Duodenal mucosa (tissue), 2 donors: ENCODE measurements around the gene SCYGR3.

Experiments used
- H3K27ac ChIP-seq: one replicate; pipeline ENCODE4 v1.7.0; 2013; ENCODE audit warnings: low read depth, low read length
- H3K27me3 ChIP-seq, 2 donors: one replicate each; pipeline ENCODE4 v1.7.0; 2013; ENCODE audit warnings: low read length in 2 of 2, control low read depth in 1 of 2; ENCODE audit not compliant: insufficient read depth in 2 of 2, control insufficient read depth in 1 of 2
- H3K36me3 ChIP-seq, 2 donors: one replicate each; pipeline ENCODE4 v1.7.0; 2013; ENCODE audit warnings: low read length in 2 of 2, control low read depth in 1 of 2; ENCODE audit not compliant: insufficient read depth in 2 of 2, control insufficient read depth in 1 of 2
- H3K4me1 ChIP-seq, 2 donors: one replicate each; pipeline ENCODE4 v1.7.0; 2013; ENCODE audit warnings: low read length in 2 of 2, control low read depth in 1 of 2; ENCODE audit not compliant: insufficient read depth in 2 of 2, control insufficient read depth in 1 of 2
- H3K4me3 ChIP-seq, 2 donors: one replicate each; pipeline ENCODE4 v1.7.0; 2013; ENCODE audit warnings: low read length in 2 of 2, low read depth in 1 of 2
- H3K9ac ChIP-seq, 2 donors: one replicate each; pipeline ENCODE4 v1.7.0; 2013; ENCODE audit warnings: low read length in 2 of 2, low read depth in 1 of 2
- H3K9me3 ChIP-seq, 2 donors: one replicate each; pipeline ENCODE4 v1.7.0; 2013; ENCODE audit warnings: low read length in 2 of 2, control low read depth in 1 of 2; ENCODE audit not compliant: control insufficient read depth in 1 of 2

The SCYGR3 gene

DNA sequence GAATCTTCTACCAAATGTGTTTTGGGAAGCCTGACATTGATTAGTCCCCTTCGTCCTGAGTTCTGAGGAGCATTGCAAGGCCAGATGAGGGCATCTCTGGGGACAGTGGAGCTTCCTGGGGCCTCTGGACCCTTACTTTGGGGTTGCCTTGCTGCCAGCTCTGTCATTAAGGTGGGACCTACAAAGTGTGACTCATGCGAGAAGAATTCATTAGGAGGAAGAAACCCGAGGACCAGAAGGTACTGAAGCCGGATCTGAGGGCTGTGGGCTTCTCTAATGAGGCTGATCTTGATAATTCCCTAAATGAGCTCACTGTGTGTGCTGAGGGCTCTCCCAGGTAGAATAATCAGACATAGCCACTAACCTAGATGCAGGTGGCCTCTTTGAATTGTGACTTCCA, 16.6 kb downstream of the SCYGR3 start:
- H3K4me1 ChIP-seq = no peaks in the 10 kb centered on the region
- H3K36me3 ChIP-seq = no peaks in the 10 kb centered on the region
- peaks cover 0 to 6% of the 10 kb centered on the region in 2 donors for H3K27me3 ChIP-seq
- no peak overlapping the region for H3K27ac ChIP-seq
- no peak overlapping the region for H3K4me3 ChIP-seq
- H3K9me3 ChIP-seq = no peaks in the 10 kb centered on the region
- no peak overlapping the region for H3K9ac ChIP-seq

DNA sequence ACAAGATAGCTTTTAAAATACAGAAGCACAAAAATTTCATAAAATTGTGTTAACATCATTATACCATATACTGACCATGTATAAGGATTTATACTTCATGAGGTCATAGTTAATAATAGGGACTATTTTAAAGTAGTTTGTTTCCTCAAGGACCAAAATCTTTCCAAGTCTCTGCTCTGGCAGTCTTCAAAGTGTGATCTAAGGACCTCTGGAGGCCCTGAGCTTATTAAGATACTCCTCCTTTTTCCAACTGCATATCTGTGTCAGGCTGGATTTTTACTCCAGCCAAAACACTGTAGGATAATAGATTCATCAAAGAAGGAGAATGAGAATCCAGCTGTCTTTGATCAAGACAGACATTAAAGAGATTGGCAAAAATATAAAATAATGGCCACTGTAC, 17.6 kb downstream of the SCYGR3 start:
- no peaks in the 10 kb centered on the region for H3K9me3 ChIP-seq
- H3K27me3 ChIP-seq = peaks cover 0 to 6% of the 10 kb centered on the region in 2 donors
- H3K4me3 ChIP-seq = no peak overlapping the region
- no peaks in the 10 kb centered on the region for H3K4me1 ChIP-seq
- no peak overlapping the region for H3K27ac ChIP-seq
- no peak overlapping the region for H3K9ac ChIP-seq
- H3K36me3 ChIP-seq = no peaks in the 10 kb centered on the region

DNA sequence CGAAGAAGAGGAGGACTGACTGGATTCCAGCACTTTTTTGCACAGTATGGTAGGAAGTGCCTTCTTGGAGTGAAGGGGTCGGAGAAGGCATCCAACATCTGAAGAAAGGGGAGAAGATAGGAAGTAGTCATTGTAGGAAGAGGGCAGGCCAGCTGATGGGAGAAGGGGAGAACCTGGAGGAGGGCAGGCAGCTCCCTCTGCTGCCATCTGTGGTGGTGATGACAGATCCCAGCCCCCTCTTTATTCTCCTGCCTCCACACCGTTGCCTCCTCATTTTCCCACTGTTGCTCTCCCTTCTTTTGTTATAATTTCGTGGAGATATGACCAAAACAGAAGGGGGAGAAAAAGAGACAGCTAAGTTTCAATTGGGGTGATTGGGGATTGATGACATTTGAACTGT, 18.8 kb downstream of the SCYGR3 start:
- Histone ChIP-seq H3K4me1 (no peaks in the 10 kb centered on the region), H3K27me3 (peaks cover 0 to 6% of the 10 kb centered on the region in 2 donors), H3K9ac (no peak overlapping the region), H3K9me3 (no peaks in the 10 kb centered on the region), H3K36me3 (no peaks in the 10 kb centered on the region), H3K4me3 (no peak overlapping the region), H3K27ac (no peak overlapping the region)

DNA sequence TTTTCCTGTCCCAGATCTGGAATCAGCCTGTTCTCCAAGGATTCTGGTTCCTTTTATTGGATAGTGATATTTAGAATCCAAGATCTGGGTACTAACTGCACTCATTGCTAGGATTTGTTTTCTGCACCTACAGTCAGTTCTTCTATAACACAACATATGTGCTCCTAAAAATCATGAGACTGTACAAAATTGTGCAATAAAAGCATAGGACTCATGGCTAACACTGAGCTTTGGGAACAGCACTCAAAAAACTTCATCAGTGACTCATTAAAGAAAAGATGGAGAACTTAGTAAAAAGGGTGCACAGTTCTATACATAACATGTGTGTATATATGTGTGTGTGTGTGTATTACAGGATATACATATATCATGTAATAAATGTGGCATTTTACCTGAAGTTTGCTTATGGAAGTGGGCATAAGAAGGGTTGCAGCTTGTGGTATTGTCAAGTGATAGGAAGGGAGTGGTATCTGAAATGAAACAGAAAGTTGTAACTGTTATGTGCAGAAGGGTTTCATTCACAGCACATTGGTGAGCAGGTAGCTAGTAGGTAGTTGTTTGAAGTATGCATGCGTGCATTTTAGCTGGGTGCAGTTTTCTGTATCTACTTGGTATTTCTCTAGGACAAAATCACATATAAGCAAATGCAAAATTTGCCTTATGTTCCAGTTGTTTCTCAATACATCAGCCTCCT, 21.8 kb downstream of the SCYGR3 start:
- H3K9me3 ChIP-seq = no peaks in the 10 kb centered on the region
- H3K27ac ChIP-seq = no peak overlapping the region
- peaks cover 0 to 6% of the 10 kb centered on the region in 2 donors for H3K27me3 ChIP-seq
- H3K4me3 ChIP-seq = no peak overlapping the region
- H3K4me1 ChIP-seq = no peaks in the 10 kb centered on the region
- H3K36me3 ChIP-seq = no peaks in the 10 kb centered on the region
- no peak overlapping the region for H3K9ac ChIP-seq

DNA sequence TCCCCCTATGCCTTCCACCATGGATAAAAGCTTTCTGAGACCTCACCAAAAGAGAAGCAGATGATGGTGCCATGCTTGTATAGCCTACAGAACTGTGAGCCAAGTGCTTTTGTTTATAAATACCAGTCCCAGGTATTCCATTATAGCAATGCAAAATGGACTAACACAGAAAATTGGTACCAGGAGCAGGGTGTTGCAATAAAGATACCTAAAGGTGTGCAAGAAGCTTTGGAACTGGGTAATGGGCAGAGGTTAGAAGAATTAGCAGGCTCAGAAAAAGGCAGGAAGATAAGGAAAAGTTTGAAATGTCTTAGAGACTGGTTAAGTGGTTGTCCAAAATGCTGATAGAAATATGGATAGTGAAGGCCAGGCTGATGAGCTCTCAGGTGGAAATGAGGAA, 32.3 kb downstream of the SCYGR3 start:
- Histone ChIP-seq H3K27me3 (no peaks in the 10 kb centered on the region), H3K27ac (no peak overlapping the region), H3K4me1 (no peaks in the 10 kb centered on the region), H3K9me3 (peaks cover 5 to 12% of the 10 kb centered on the region in 2 donors), H3K4me3 (no peak overlapping the region), H3K36me3 (no peaks in the 10 kb centered on the region), H3K9ac (no peak overlapping the region)

DNA sequence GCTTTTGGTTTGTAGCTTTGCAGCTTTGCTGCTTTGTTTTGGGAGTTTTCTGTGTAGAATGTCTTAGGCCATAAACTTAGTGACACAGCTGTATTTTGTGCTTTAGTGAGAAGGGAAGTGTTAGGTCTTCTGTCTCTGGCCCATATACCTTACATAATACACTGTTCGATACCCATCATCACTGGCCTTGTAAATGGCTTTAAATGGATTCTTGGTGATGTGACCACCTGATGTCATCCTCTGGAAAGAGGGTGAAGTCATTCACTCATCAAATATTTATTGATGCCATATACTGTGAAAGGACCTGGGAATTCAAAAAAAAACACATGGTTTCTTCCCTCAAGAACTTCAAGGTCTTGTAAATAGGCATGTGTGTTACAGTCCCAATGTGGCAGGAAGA, 34.8 kb downstream of the SCYGR3 start:
- Histone ChIP-seq H3K36me3 (no peaks in the 10 kb centered on the region), H3K4me3 (no peak overlapping the region), H3K27me3 (no peaks in the 10 kb centered on the region), H3K27ac (no peak overlapping the region), H3K9ac (no peak overlapping the region), H3K4me1 (no peaks in the 10 kb centered on the region), H3K9me3 (peaks cover 5 to 12% of the 10 kb centered on the region in 2 donors)

DNA sequence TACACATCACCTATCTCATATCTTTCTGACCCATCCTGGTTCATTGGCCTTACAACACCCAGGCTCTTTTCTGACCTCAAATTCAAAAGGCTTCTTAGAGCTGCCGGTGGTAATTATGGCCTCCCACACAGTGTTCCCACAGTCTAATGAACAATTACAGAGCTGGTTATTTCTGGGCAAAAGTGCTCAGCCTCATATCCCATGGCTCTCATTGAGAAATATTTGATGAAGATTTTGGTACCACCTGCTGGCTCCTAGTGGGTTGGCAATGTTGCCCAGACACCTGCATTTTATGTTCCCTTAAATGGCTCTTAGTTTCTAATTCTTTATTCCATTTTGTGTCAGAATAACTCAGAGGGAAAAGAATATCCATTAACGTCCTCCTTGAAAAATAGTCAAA, 36.0 kb downstream of the SCYGR3 start:
- H3K9me3 ChIP-seq = peaks cover 5 to 12% of the 10 kb centered on the region in 2 donors
- H3K27me3 ChIP-seq = no peaks in the 10 kb centered on the region
- H3K27ac ChIP-seq = no peak overlapping the region
- no peak overlapping the region for H3K9ac ChIP-seq
- H3K36me3 ChIP-seq = no peaks in the 10 kb centered on the region
- no peak overlapping the region for H3K4me3 ChIP-seq
- H3K4me1 ChIP-seq = no peaks in the 10 kb centered on the region

DNA sequence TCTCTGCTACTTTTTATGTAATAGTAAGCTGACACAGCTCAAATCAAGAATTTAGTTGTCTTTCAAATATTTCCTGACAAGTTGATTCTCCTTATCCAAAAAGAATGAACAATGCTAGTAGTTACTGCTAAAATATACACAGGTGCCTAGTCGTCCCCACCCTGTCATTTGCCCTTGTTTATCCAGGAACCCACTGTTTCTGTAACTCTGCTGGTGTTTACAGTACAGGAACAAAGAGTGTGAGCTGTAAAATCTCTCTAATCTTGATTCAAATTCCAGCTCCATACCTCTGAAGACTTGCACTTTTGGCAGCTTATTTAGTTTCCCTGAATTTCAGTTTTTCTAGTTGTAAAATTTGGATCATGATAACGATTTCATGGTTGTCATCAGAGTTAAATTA, 37.1 kb downstream of the SCYGR3 start:
- no peak overlapping the region for H3K27ac ChIP-seq
- H3K36me3 ChIP-seq = no peaks in the 10 kb centered on the region
- no peaks in the 10 kb centered on the region for H3K4me1 ChIP-seq
- no peak overlapping the region for H3K9ac ChIP-seq
- H3K4me3 ChIP-seq = no peak overlapping the region
- peaks cover 3 to 6% of the 10 kb centered on the region in 2 donors for H3K9me3 ChIP-seq
- no peaks in the 10 kb centered on the region for H3K27me3 ChIP-seq

DNA sequence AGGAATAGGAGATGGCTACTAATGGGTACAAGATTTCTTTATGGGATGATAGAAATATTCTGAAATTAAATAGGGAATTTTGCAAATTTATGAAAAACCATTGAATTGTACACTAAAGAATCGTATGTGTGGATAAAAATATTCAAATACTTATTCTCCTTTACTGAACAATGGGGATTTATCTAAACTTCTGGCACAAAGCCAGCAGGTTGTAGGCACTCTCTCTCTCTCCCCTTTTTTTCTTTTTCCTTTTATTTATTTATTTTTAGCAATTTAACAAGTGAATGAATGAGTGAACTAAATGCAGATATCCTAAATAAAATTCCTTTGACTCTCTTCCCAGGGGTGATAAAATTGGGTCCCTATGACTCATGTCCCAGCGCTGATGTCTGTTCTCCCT, 37.8 kb downstream of the SCYGR3 start:
- H3K4me1 ChIP-seq = no peaks in the 10 kb centered on the region
- no peak overlapping the region for H3K9ac ChIP-seq
- no peaks in the 10 kb centered on the region for H3K9me3 ChIP-seq
- H3K27me3 ChIP-seq = no peaks in the 10 kb centered on the region
- H3K27ac ChIP-seq = no peak overlapping the region
- H3K36me3 ChIP-seq = no peaks in the 10 kb centered on the region
- no peak overlapping the region for H3K4me3 ChIP-seq

DNA sequence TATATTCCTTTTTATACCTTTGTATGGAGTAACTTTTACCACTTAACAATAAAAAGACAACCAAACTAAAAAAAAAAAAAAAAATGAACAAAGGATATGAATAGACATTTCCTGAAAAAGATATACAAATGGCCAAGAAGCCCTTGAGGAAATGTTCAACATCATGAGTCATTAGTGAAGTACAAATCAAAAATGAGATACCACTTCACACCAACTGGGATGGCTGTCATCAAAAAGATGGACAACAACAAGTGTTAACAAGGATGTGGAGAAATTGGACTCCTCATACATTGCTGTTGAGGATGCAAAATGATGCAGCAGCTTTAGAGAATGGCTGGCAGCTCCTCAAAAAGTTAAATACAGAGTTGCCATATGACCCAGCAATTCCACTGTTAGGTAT, 38.5 kb downstream of the SCYGR3 start:
- Histone ChIP-seq H3K27me3 (no peaks in the 10 kb centered on the region), H3K9ac (no peak overlapping the region), H3K36me3 (no peaks in the 10 kb centered on the region), H3K4me3 (no peak overlapping the region), H3K4me1 (no peaks in the 10 kb centered on the region), H3K9me3 (no peaks in the 10 kb centered on the region), H3K27ac (no peak overlapping the region)

DNA sequence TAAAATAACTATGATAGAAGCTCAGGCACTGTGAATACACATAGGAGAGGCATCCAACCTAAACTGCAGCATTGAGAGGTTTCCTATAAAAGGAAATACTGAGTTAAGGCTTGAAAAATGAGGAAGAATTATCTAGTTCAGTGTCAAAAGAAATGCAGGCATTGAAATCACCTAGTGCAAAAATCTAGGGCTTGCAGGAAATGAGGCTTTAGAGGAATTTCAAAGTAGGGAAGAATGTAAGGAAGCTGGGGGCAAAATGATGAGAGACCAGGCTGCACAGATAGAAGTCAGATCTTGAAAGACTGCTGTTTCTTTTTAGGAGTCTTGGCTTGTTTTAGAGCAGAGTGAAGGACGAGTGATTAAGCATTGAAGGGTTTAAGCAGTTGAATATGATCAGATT, 44.0 kb downstream of the SCYGR3 start:
- no peaks in the 10 kb centered on the region for H3K27me3 ChIP-seq
- H3K27ac ChIP-seq = no peak overlapping the region
- no peaks in the 10 kb centered on the region for H3K9me3 ChIP-seq
- H3K36me3 ChIP-seq = no peaks in the 10 kb centered on the region
- no peaks in the 10 kb centered on the region for H3K4me1 ChIP-seq
- no peak overlapping the region for H3K4me3 ChIP-seq
- no peak overlapping the region for H3K9ac ChIP-seq
